NB4 (cell line): ENCODE data around the gene CDH8.

Source experiments
- MYC ChIP-seq: IDR thresholded peaks from 2 replicates; pipeline ENCODE4 v1.6.1; 2011; ENCODE audit warnings: low read depth, low read length
- TF ChIP-seq, protein P1 (sequence below): IDR thresholded peaks from one replicate; pipeline ENCODE4 v1.5.1; 2012; ENCODE audit warnings: low read depth, low read length
- TF ChIP-seq, protein P2 (sequence below): IDR thresholded peaks from 2 replicates; pipeline ENCODE4 v1.6.1; 2011; ENCODE audit warnings: low read depth, low read length

DNA sequence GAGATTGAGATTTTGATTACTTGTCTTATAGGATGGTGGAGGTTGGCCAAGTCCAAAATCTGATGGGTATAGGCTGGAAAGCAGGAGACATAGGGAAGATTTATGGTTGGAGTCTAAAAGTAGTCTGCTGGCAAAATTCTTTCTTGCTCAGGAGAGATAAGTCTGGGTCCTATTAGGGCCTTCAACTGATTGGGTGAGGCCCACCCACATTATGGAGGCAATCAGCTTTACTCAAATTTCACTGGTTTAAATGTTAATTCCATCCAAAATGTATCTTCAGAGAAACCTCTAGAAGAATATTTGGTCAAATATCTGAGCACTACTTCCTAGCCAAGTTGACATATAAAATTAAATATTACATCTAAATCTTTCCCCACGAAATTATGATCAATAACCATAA, 31.7 kb upstream of the CDH8 start:
- TF ChIP-seq, protein P1, sequence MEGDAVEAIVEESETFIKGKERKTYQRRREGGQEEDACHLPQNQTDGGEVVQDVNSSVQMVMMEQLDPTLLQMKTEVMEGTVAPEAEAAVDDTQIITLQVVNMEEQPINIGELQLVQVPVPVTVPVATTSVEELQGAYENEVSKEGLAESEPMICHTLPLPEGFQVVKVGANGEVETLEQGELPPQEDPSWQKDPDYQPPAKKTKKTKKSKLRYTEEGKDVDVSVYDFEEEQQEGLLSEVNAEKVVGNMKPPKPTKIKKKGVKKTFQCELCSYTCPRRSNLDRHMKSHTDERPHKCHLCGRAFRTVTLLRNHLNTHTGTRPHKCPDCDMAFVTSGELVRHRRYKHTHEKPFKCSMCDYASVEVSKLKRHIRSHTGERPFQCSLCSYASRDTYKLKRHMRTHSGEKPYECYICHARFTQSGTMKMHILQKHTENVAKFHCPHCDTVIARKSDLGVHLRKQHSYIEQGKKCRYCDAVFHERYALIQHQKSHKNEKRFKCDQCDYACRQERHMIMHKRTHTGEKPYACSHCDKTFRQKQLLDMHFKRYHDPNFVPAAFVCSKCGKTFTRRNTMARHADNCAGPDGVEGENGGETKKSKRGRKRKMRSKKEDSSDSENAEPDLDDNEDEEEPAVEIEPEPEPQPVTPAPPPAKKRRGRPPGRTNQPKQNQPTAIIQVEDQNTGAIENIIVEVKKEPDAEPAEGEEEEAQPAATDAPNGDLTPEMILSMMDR = no peak
- TF ChIP-seq, protein P2, sequence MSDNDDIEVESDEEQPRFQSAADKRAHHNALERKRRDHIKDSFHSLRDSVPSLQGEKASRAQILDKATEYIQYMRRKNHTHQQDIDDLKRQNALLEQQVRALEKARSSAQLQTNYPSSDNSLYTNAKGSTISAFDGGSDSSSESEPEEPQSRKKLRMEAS = no peak
- no peak for TF ChIP-seq MYC
